Measurements from ENCODE around the gene ABHD17C. TPM values are rescaled to one million over a fixed set of nuclear protein-coding genes. Genes with fewer than 3 reads are reported as not detected.
A peak's percentile ranks its signal among the peaks of the same experiment; 100 is the strongest.

ABHD17C gene
- total and polyA plus RNA-seq, 2 experiments from 2014 or later = 21.9 to 32.4 TPM

- H3K27me3 ChIP-seq = no peaks in the 10 kb centered on the region
- no peak overlapping the region for H3K4me2 ChIP-seq
- no peak for TF ChIP-seq EZH2 (IDR thresholded peaks at IDR 0.05; ENCODE audit: borderline replicate concordance)
- TF ChIP-seq, protein P1, sequence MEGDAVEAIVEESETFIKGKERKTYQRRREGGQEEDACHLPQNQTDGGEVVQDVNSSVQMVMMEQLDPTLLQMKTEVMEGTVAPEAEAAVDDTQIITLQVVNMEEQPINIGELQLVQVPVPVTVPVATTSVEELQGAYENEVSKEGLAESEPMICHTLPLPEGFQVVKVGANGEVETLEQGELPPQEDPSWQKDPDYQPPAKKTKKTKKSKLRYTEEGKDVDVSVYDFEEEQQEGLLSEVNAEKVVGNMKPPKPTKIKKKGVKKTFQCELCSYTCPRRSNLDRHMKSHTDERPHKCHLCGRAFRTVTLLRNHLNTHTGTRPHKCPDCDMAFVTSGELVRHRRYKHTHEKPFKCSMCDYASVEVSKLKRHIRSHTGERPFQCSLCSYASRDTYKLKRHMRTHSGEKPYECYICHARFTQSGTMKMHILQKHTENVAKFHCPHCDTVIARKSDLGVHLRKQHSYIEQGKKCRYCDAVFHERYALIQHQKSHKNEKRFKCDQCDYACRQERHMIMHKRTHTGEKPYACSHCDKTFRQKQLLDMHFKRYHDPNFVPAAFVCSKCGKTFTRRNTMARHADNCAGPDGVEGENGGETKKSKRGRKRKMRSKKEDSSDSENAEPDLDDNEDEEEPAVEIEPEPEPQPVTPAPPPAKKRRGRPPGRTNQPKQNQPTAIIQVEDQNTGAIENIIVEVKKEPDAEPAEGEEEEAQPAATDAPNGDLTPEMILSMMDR (IDR thresholded peaks at IDR 0.05; ENCODE audit: poor library complexity) = no peak
- H3K4me3 ChIP-seq = no peak overlapping the region
- H3K9me3 ChIP-seq (ENCODE audit: low read depth) = no peaks in the 10 kb centered on the region
- no peak for DNase-seq (ENCODE audit: low spot score)
- no peak overlapping the region for H2AFZ ChIP-seq
- H3K4me1 ChIP-seq (ENCODE audit: insufficient read depth) = peaks cover 6% of the 10 kb centered on the region
- H3K79me2 ChIP-seq = no peaks in the 10 kb centered on the region
- no peaks in the 10 kb centered on the region for H3K9me2 ChIP-seq (replicated peaks; ENCODE audit: insufficient read depth)
- H4K20me1 ChIP-seq (ENCODE audit: insufficient read depth, poor library complexity, severe bottlenecking) = no peaks in the 10 kb centered on the region
- WGBS (ENCODE audit: low lambda C conversion rate, missing lambda C conversion rate) = 88% methylated on average over 10 of the region's 10 CpGs
- H3K27ac ChIP-seq = no peak overlapping the region
- no peaks in the 10 kb centered on the region for H3K36me3 ChIP-seq (replicated peaks; ENCODE audit: insufficient read depth, low read depth)
These were observed 107.0 kb downstream of the ABHD17C start for GRCh38 chr15:80801891-80802680.

DNA sequence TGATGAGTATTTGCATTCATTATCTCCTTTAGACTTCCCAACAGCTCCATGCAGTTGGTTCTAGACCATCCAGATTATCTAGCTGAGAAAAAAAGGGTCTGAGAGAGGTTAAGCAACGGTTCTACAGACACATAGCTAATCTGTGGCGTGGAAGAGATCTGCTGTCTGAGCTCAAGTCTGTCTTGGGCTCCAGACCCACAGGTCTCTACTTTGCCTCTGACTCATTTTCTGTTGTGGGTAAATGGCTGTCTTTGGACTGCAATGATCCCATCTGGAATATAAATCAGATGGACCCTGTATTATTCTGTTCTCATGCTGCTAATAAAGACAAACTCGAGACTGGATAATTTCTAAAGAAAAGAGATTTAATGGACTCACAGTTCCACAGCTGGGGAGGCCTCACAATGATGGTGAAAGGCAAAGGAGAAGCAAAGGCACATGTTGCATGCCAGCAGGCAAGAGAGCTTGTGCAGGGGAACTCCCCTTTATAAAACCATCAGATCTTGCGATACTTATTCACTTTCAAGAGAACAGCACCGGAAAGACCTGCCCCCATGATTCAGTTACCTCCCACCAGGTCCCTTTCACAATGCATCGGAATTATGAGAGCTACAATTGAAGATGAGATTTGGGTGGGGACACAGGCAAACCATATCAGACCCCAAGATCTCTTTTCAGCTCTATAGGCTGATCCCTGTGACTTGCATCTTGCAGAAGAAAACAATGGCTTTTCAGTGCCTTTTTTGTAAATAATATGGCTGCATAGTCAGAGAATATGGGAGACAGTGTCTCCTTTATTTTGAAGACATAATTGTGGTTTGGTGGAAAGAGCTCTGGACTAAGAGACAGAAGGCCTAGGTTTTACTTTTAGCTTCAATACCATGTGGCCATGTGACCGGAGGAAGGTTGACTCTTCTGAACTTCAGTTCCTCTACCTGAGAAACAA, 108.7 kb downstream of the ABHD17C start:
- Histone ChIP-seq H2AFZ (no peak overlapping the region), H3K36me3 (replicated peaks; ENCODE audit: insufficient read depth, low read depth) (no peaks in the 10 kb centered on the region), H3K4me2 (no peak overlapping the region), H3K9me2 (replicated peaks; ENCODE audit: insufficient read depth) (no peaks in the 10 kb centered on the region), H3K4me3 (no peak overlapping the region), H3K27ac (no peak overlapping the region), H3K9me3 (ENCODE audit: low read depth) (no peaks in the 10 kb centered on the region), H3K27me3 (no peaks in the 10 kb centered on the region), H4K20me1 (ENCODE audit: insufficient read depth, poor library complexity, severe bottlenecking) (no peaks in the 10 kb centered on the region), H3K79me2 (no peaks in the 10 kb centered on the region), H3K4me1 (ENCODE audit: insufficient read depth) (peaks cover 6% of the 10 kb centered on the region)
- no peak for TF ChIP-seq EZH2 (IDR thresholded peaks at IDR 0.05; ENCODE audit: borderline replicate concordance)
- TF ChIP-seq EZH2phosphoT487 (IDR thresholded peaks at IDR 0.05; ENCODE audit: low read depth, severe bottlenecking, unreplicated experiment) = no peak
- TF ChIP-seq, protein P1 (IDR thresholded peaks at IDR 0.05; ENCODE audit: poor library complexity) = no peak
- DNase-seq (ENCODE audit: low spot score) = no peak
- 90% methylated on average over 7 of the region's 7 CpGs for WGBS (ENCODE audit: low lambda C conversion rate, missing lambda C conversion rate)

- H3K9me2 ChIP-seq (replicated peaks; ENCODE audit: insufficient read depth) = no peaks in the 10 kb centered on the region
- TF ChIP-seq, protein P1 (IDR thresholded peaks at IDR 0.05; ENCODE audit: poor library complexity) = no peak
- TF ChIP-seq EZH2phosphoT487 (IDR thresholded peaks at IDR 0.05; ENCODE audit: low read depth, severe bottlenecking, unreplicated experiment) = peak; percentile 84
- H3K27me3 ChIP-seq = no peaks in the 10 kb centered on the region
- H3K4me2 ChIP-seq = peak overlapping the region; percentile 71
- no peaks in the 10 kb centered on the region for H3K79me2 ChIP-seq
- no peak overlapping the region for H3K4me3 ChIP-seq
- no peaks in the 10 kb centered on the region for H4K20me1 ChIP-seq (ENCODE audit: insufficient read depth, poor library complexity, severe bottlenecking)
- H2AFZ ChIP-seq = peak overlapping the region; percentile 9
- peaks cover 6% of the 10 kb centered on the region for H3K4me1 ChIP-seq (ENCODE audit: insufficient read depth)
- 10% methylated on average over 10 of the region's 10 CpGs for WGBS (ENCODE audit: low lambda C conversion rate, missing lambda C conversion rate)
- no peaks in the 10 kb centered on the region for H3K36me3 ChIP-seq (replicated peaks; ENCODE audit: insufficient read depth, low read depth)
- DNase-seq (ENCODE audit: low spot score) = peak; percentile 14
- peak overlapping the region; percentile 45 for H3K27ac ChIP-seq
- H3K9me3 ChIP-seq (ENCODE audit: low read depth) = no peaks in the 10 kb centered on the region
These were observed 109.9 kb downstream of the ABHD17C start for GRCh38 chr15:80804970-80805495.

Small RNA genes within 50 kb of the gene (small RNA-seq; reads per million reads assigned to genes)
- not detected for gene RNU6-380P

Other genes starting within 250 kb of the ABHD17C start
- 2.1 and 2.3 TPM in 2 replicates for gene CEMIP, start 84.1 kb downstream of the ABHD17C start, total RNA-seq
- 3.5 and 4.4 TPM in 2 replicates for gene CEMIP, start 84.1 kb downstream of the ABHD17C start, polyA plus RNA-seq